HG02852 (cell line): ENCODE measurements around the gene KRCC1.

Experiments used
- ATAC-seq: cut with Tn5 transposase; IDR thresholded peaks from one replicate; pipeline ENCODE4 v1.9.1; 2021; ENCODE audit warnings: mild to moderate bottlenecking, moderate library complexity; ENCODE audit not compliant: unreplicated experiment

The KRCC1 gene

GRCh38 chr2:88055371-88056128, at the start of gene KRCC1:
Gene KRCC1, minus strand, starts transcription at chr2:88055783. Its CDS starts 27,220 bp downstream, at chr2:88028563.
- peak; percentile 95 for ATAC-seq

GRCh38 chr2:88100489-88100858, 44.9 kb upstream of the KRCC1 start:
- ATAC-seq, result no peak

- ATAC-seq, result no peak
Observed at GRCh38 chr2:88099798-88100488, 44.4 kb upstream of the KRCC1 start.

- no peak for ATAC-seq
Observed at GRCh38 chr2:88098558-88098900, 42.9 kb upstream of the KRCC1 start.

GRCh38 chr2:88097891-88098557, 42.4 kb upstream of the KRCC1 start:
- no peak for ATAC-seq

GRCh38 chr2:88097192-88097591, 41.6 kb upstream of the KRCC1 start:
- ATAC-seq, result no peak

GRCh38 chr2:88096708-88097107, 41.1 kb upstream of the KRCC1 start:
- ATAC-seq, result no peak

- no peak for ATAC-seq
Observed at GRCh38 chr2:88095022-88095421, 39.4 kb upstream of the KRCC1 start.

- ATAC-seq, result no peak
Observed at GRCh38 chr2:88092773-88093172, 37.2 kb upstream of the KRCC1 start.

GRCh38 chr2:88091943-88092342, 36.4 kb upstream of the KRCC1 start:
- no peak for ATAC-seq

- no peak for ATAC-seq
Observed at GRCh38 chr2:88090446-88091283, 35.1 kb upstream of the KRCC1 start.

GRCh38 chr2:88088999-88089398, 33.4 kb upstream of the KRCC1 start:
- ATAC-seq, result no peak

- ATAC-seq, result no peak
Observed at GRCh38 chr2:88087763-88088162, 32.2 kb upstream of the KRCC1 start.

GRCh38 chr2:88087073-88087472, 31.5 kb upstream of the KRCC1 start:
- ATAC-seq, result no peak

- no peak for ATAC-seq
Observed at GRCh38 chr2:88086401-88086800, 30.8 kb upstream of the KRCC1 start.

GRCh38 chr2:88085602-88086001, 30.0 kb upstream of the KRCC1 start:
- no peak for ATAC-seq

GRCh38 chr2:88085099-88085498, 29.5 kb upstream of the KRCC1 start:
- ATAC-seq, result no peak

- no peak for ATAC-seq
Observed at GRCh38 chr2:88082781-88083180, 27.2 kb upstream of the KRCC1 start.

- no peak for ATAC-seq
Observed at GRCh38 chr2:88081924-88082608, 26.5 kb upstream of the KRCC1 start.

- no peak for ATAC-seq
Observed at GRCh38 chr2:88080545-88080944, 25.0 kb upstream of the KRCC1 start.
